ENCODE measurements around the gene GBGT1.
"Not testable (repeated sequence)": the region's sequence is repeated elsewhere in the genome, so short reads cannot be mapped to it uniquely, and the experiment has no call there.

The GBGT1 gene

GRCh38 chr9:133194597-133194996 lies 30.9 kb upstream of the GBGT1 start:
- DNase-seq: no peak

DNA sequence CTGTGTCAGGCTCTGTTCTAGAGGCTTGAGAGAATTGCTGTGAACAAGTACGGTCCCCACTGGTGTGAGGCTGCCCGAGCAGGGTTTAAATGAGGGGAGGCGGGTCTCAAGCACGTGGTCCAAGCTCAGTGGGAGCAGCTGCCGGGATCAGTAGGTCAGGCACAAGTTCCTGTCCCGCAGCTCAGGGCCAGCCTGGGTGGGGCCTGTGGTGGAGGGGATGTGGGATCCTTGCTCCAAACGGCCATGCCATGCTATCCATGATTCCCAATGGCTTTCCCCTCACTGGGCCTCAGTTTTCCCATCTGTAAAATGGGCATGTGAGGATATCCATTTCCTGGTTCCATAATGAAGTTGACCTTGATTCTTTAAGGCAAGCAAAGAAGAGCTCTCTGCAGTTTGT lies 28.3 kb upstream of the GBGT1 start:
- no peak for DNase-seq

DNA sequence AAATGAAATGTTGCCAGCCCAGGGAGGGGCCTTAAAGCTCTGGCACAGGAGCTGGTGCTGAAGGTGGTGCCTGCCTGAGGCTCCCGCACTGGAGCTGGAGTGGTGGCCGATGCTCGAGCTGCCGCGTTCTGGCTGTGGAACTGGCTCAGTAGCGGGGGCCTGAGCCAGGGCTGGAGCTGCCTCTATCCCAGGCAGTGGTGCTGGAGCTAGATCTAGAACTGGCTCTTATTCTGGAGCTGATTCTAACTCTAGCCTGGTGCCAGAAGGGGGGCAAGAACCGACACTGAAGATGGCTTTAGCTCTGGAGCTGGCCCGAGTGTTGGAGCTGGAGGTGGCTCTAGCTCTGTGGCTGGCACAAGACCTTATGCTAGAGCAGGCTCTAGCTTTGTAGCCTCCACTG lies 26.1 kb upstream of the GBGT1 start:
- no peak for DNase-seq

- DNase-seq: no peak
Measured at GRCh38 chr9:133188843-133189180, 25.1 kb upstream of the GBGT1 start.

GRCh38 chr9:133188006-133188842 lies 24.5 kb upstream of the GBGT1 start:
- DNase-seq: no peak

DNA sequence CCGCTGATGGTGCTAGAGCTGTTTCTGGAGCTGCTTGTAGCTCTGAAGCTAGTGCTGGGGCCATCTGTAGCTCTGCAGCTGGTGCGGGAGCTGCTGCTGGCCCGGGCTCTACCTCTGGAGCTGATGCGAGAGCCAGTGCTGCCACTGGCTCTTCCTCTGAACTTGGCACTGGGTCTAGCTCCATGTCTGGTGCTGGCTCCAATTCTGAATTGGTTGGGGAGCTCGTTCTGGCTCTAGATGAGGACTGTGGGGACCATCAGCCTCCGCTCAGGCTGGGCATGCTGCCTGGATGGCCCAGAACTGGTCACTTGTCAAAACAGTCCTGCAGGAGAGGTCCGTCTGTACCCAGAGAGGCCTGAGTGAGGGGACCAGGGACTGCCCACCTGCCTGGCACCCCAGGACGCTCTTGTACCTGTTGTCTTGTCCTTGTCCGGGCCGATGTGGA lies 23.9 kb upstream of the GBGT1 start:
- no peak for DNase-seq

- no peak for DNase-seq
Measured at GRCh38 chr9:133186736-133187135, 23.0 kb upstream of the GBGT1 start.

GRCh38 chr9:133184971-133185370 lies 21.3 kb upstream of the GBGT1 start:
- peak; percentile 39 for DNase-seq

DNA sequence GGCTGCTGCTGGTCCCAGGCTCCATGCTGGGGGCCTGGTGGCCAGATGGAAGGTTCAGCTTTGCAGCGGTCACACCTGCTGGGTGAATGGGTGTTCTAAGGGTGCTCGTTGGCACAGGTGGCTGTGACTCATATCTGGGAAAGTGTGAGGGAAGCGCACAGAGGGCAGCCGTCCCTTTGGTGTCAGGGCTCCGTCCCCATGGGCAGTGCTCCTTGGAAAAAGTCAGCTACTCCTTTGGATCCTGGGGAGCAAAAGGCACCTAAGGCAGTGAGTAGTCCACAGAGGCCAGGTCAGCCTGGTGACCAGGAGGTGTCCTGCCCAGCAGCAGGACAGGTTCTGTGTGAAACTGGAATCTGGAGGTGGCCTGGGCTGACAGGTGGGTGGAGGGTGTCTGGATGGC lies 18.4 kb upstream of the GBGT1 start:
- DNase-seq: no peak

DNA sequence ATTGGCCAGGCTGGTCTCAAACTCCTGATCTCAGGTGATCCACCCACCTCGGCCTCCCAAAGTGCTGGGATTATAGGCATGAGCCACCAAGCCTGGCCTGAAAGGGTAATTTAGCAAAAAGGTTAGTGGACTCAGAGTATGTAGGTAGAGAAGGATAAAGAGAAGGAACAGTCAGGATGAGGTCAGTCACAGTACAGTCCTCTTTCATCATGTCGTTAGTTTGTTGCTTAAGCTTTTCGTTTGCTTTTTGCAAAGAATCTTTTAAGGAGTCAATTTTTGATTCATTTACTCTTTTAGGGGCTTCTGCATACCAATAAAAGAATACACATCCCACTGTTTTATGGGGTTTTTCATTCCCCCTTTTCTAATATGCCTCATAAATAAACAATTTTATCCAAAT lies 17.8 kb upstream of the GBGT1 start:
- no peak for DNase-seq

- no peak for DNase-seq
Measured at GRCh38 chr9:133180953-133181352, 17.2 kb upstream of the GBGT1 start.

DNA sequence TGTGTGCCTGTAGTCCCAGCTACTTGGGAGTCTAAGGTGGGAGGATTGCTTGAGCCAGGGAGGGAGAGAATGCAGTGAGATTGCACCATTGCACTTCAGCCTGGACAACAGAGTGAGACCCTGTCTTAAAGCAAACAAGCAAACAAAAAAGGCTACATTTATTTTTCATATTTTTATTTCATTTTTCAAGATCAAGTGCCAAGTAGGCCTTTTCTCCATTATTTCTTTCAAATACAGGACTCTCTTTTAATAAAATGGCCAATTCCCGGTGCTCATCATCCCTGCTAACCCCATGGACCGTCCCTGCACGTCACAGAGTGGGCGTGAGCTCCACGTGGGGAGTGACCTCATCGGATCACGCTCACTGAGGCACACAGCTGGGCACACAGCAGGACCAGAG lies 9.3 kb upstream of the GBGT1 start:
- DNase-seq: no peak

DNA sequence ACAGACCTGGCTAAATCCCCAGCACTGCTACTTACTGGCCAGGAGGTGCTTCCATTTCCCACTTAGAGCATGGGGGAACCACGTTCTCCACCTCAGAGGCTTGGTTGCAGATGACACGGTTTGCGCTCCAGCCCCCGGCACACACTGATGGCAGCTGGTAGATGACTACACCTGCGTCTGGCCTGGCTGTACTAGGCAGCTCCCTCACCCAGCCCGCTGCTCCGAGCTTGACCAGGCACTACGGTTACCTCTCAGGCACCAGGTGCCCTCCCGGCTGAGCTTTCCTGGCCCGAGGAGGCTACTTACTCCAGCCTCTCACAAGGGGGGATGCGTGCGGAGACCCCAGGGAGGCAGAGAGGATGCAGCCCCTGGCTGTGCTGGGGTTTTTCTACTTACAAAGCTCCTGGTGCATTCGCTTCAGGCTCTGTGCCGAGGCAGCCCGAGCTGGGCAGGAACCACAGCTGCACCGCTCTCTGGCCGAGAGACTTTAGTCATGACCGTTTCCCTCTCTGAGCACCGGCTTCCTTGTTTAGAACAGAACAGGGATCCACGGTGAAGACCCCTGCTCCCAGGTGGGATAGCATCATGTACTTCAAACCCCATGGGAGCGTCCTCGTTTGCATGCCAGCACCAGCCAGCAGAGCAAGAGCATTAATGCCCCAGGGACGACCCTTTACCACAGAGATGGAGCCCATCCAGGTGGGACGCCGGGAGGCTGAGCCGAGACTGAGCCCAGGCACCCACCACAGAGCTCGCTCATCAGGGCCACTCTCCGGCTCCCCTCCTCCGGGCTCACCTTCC lies 7.6 kb upstream of the GBGT1 start:
- no peak for DNase-seq

DNA sequence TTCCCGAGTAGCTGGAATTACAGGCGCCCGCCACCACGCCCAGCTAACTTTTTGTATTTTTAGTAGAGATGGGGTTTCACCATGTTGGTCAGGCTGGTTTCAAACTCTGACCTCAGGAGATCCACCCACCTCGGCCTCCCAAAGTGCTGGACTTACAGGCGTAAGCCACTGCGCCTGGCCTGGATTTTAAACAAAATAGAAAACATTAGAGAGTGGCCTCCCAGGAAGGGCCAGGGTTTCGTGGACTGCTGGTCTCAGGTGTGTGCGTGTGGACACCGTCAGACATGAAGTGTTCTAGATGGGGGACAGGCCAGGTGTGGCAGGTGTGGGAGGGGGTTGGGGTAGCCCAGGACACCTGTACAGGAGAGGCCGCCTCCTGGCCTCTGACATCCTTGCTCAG lies 7.0 kb upstream of the GBGT1 start:
- no peak for DNase-seq

- not testable (repeated sequence) for DNase-seq
Measured at GRCh38 chr9:133169687-133170086, 6.0 kb upstream of the GBGT1 start.

- no peak for DNase-seq
Measured at GRCh38 chr9:133169102-133169501, 5.4 kb upstream of the GBGT1 start.

- DNase-seq: no peak
Measured at GRCh38 chr9:133168432-133168831, 4.7 kb upstream of the GBGT1 start.

DNA sequence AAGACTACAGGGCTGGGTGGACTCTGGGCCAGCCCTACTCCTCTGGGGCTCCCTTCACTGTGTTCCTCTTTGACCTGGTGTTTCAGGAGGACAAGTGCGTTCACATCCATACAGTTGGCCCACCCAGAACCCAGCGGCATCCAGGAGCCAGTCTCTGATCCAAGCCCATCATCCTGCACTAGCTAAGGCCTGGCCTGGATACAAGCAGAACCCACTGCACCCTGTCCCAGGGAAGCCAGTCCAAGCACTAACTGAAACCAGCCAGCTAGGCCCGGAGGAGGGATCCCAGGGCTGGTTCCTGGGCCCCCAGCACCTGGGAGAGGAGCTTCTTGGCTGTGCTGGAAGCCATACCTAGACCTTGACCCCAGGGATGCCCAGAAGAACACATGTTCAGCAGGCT lies 4.1 kb upstream of the GBGT1 start:
- DNase-seq: no peak

GRCh38 chr9:133167096-133167730 lies 3.5 kb upstream of the GBGT1 start:
- no peak for DNase-seq

DNA sequence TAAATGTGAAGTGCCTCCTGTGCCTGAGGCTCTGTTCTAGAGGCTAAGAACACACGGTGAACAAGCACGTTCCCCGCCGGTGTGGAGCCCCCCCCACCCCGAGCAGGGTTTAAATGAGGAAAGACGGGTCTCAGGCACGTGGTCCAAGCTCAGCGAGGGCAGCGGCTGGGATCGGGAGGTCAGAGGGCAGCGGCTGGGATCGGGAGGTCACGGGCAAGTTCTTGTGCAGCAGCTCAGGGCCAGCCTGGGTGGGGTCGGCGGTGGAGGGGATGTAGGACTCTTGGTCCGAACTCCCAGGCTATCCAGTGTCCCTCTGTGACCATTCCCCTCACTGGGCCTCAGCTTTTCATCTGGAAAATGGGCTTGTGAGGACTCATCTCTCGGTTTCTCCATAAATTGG lies 2.7 kb upstream of the GBGT1 start:
- no peak for DNase-seq

- no peak for DNase-seq
Measured at GRCh38 chr9:133165452-133165730, 1.7 kb upstream of the GBGT1 start.

- DNase-seq: no peak
Measured at GRCh38 chr9:133164191-133164590, 477 bp upstream of the GBGT1 start.

DNA sequence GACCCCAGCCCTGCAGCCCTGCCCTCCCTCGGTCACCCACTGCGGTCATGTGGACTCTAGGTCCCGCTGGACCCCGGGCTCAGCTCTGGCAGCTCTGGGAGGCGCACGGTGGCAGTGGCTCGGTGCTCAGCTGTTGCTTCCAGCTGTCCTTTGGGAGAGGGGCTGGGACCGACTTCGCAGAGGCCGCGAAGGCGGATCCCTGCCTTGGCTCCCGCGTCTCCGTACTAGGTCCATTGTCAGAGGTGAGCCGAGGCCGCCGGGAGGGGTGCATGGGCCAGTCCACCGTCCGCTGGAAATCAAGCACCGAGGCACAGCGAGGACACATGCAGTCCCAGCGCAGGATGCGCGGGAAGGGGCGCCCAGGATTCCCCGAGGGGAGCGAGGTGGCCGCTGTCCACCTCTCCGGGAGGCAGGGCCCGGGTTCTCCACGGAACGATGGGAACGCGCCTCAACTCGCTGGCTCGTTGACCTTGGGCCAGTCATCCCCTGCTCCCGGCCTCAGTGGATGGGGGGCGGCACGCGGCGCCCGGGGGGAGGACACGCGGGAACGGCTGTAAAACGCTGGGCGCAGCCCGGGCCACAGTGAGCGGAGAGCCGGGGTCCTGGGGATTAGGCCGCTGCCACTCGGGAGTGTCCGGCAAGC lies 732 bp downstream of the GBGT1 start:
- no peak for DNase-seq

- DNase-seq: no peak
Measured at GRCh38 chr9:133161547-133161950, 2.2 kb downstream of the GBGT1 start.
